GM19099 (cell line): ENCODE results near the gene EYS.

Experiments
- POLR2A ChIP-seq: IDR thresholded peaks from 3 replicates; pipeline ENCODE4 v1.6.1; 2011; ENCODE audit warnings: low read depth; ENCODE audit not compliant: insufficient read length; ENCODE audit errors: extremely low read depth

EYS gene

DNA sequence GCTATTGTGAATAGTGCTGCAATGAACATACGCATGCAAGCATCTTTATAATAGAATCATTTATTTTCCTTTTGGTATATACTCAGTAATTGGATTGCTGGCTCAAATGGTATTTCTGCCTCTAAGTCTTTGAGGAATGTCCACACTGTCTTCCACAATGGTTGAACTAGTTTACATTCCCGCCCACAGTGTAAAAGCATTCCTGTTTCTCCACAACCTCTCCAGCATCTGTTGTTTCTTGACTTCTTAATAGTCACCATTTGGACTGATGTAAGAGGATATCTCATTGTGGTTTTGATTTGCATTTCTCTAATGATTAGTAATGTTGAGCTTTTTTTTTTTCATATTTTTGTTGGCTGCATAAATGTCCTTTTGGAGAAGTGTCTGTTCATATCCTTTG, 1862.7 kb downstream of the EYS start:
- TF ChIP-seq POLR2A, result no peak

DNA sequence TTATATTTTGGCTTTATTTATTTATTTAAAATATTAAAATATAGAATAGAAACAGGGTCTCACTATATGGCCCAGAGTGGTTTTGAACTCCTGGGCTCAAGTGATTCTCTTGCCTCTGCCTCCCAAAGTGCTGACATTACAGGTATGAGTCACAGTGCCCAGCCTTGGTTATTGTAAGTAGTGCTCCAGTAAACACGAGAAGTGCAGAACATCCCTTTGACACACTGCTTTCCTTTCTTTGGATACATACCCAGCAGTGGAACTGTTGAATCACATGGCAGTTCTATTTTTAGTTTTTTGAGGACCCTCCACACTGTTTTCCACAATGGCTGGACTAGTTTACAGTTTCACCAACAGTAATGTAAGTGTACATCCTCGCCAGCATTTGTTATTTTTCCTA, 1867.5 kb downstream of the EYS start:
- no peak for TF ChIP-seq POLR2A

GRCh38 chr6:63824722-63825121, 1882.3 kb downstream of the EYS start:
- TF ChIP-seq POLR2A, result no peak

DNA sequence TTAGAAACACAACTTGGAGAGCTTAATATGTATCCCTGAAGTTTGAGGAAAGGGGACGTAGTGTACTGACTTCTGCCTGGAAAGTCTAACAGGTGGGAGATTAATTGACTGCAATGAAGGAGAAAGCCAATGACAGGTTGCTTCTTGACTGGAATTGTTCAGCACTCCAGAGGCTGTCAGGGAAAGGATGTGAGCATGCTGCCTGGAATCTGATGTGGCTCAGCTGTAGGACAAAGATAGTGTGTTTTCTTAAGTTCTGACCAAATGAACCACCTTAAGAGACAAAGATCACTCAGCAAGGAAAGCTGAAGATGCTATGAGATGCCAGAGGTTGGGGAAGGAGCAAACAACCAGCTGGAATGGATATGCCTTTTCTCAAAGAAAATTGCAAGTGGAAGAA, 1885.6 kb downstream of the EYS start:
- TF ChIP-seq POLR2A, result no peak

DNA sequence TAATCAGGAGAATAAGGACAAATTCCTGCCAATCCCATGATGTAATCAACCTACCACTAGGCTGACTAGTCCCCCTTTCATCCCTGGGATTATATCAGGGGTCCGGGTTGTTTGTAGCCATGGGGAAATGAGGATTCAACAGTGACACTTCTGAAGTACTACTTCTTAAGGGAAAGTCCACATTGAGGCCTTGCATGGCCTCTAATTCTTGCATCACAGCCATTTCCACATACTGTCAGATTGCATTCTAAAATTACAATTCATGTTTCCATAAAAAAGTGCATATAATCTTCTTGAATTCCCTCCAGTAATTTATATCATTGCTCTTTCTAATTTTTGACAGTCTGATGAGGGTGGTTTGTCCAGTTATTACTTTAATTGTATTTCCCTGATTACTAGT, 1887.2 kb downstream of the EYS start:
- TF ChIP-seq POLR2A, result no peak

- no peak for TF ChIP-seq POLR2A
These were observed 1889.5 kb downstream of the EYS start for GRCh38 chr6:63817492-63818050.

- TF ChIP-seq POLR2A, result no peak
These were observed 1890.0 kb downstream of the EYS start for GRCh38 chr6:63816982-63817436.

GRCh38 chr6:63816401-63816981, 1890.5 kb downstream of the EYS start:
- TF ChIP-seq POLR2A, result no peak

DNA sequence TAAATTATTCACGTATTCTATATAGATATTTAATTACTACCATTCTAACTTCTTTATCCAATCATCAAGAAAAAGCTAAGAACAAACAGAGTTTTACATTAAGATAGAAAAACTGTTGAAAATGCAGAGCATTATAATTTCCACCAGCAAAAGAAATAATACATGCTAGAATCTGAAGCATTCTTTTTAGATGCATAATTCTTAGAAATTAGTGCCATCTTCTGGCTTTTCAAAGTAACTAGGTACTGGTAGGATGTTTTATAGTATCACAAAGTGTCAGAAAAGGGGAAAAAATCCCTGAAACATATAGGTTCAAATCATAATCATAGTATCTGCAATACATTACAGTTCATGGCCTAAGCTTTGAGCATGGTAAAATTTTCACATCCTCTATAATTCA, 1892.6 kb downstream of the EYS start:
- TF ChIP-seq POLR2A, result no peak

- no peak for TF ChIP-seq POLR2A
These were observed 1893.4 kb downstream of the EYS start for GRCh38 chr6:63813566-63814120.

- no peak for TF ChIP-seq POLR2A
These were observed 1898.5 kb downstream of the EYS start for GRCh38 chr6:63808576-63808975.

DNA sequence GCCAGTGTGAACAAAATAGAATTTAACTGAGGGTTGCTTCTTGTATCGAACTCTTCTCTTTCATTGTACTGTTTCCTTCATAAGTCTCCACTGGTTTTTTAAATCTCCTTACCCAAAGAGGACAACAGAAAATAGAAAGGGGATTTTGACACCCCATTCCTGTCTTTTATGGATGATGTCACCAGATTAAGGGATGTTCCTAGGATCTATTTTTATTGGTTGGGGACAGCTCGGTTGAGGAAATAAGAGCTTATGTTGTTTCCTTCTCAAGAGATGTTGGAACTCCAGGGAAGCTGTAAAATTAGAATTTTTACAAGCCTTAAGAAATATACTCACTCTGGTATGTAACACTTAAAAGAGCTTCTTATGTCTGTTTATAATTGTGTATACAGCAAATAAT, 1900.0 kb downstream of the EYS start:
- no peak for TF ChIP-seq POLR2A

GRCh38 chr6:63806573-63806913, 1900.5 kb downstream of the EYS start:
- TF ChIP-seq POLR2A, result no peak

GRCh38 chr6:63805808-63806572, 1901.0 kb downstream of the EYS start:
- no peak for TF ChIP-seq POLR2A

- TF ChIP-seq POLR2A, result no peak
These were observed 1901.7 kb downstream of the EYS start for GRCh38 chr6:63805345-63805744.

DNA sequence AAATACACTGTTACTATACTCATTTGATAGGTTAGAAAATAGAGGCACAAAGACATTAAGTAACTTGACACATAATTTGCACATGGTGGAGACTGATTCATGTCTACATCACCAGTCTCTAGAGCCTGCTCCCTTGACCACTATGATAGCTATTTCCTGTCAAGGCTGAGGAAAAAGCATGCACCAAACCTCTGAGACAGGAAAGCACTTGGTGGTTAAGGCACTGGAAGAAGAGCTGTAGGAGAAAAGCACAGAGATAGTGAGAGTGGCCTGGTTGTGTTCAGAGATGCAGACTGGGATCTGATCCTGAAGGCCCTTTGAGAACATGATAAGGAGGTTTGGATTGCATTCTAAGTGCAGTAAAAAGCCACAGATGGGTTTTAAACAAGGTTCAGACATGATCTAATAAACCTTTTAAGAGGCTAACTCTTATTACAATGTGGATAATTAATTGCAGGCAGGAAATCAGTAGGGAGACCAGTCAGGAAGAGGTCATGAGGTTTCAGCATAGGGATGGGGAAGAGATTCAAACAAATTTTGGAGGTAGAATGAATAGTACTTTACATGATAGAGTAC, 1902.6 kb downstream of the EYS start:
- TF ChIP-seq POLR2A, result no peak
